A673 (cell line): ENCODE data around the gene ENTPD2. TPM values are rescaled to one million over a fixed set of nuclear protein-coding genes. Genes with fewer than 3 reads are reported as not detected.

Experiments
- BruUV-seq: library from RNA; stranded (reverse); fragments of 400-500 nt; replicated peaks from 2 replicates; lab custom pipeline; 2021; lab: Mats Ljungman, UMichigan
- CTCF ChIA-PET: fragments of 300-600 bp; sonication (Branson Sonifier 250); formaldehyde crosslinking; loops from one replicate; lab custom pipeline; 2022; ENCODE audit warnings: antibody characterized with exemption; lab: Charles Lee
- POLR2A ChIA-PET: fragments of 300-600 bp; sonication (Branson Sonifier 250); formaldehyde crosslinking; loops from one replicate; lab custom pipeline; 2022; ENCODE audit warnings: antibody characterized with exemption; ENCODE audit not compliant: low non-redundant PET; lab: Charles Lee
- DNase-seq: peaks from one replicate; pipeline ENCODE4 v3.0.0-alpha.2; 2015; ENCODE audit warnings: low spot score
- H3K27ac ChIP-seq: fragments of 200-600 bp; sonication (generic); 2 replicates; pipeline ENCODE4 v1.5.1; 2016; ENCODE audit warnings: mixed run types, low read depth, mild to moderate bottlenecking, mixed read lengths, antibody characterized with exemption, low read length; ENCODE audit not compliant: poor library complexity, severe bottlenecking
- H3K27me3 ChIP-seq: fragments of 200-600 bp; sonication (generic); replicated peaks from 2 replicates; pipeline ENCODE4 v1.6.1; 2017; ENCODE audit warnings: mixed run types, low read depth, mild to moderate bottlenecking, mixed read lengths, antibody characterized with exemption, low read length; ENCODE audit not compliant: insufficient read depth, poor library complexity
- H3K36me3 ChIP-seq: fragments of 200-600 bp; sonication (generic); 2 replicates; pipeline ENCODE4 v1.6.1; 2016; ENCODE audit warnings: mixed run types, mild to moderate bottlenecking, mixed read lengths, antibody characterized with exemption, low read length; ENCODE audit not compliant: insufficient read depth, poor library complexity, severe bottlenecking
- H3K4me1 ChIP-seq: fragments of 200-600 bp; sonication (generic); 2 replicates; pipeline ENCODE4 v1.6.1; 2017; ENCODE audit warnings: mixed run types, mild to moderate bottlenecking, mixed read lengths, antibody characterized with exemption, low read length; ENCODE audit not compliant: insufficient read depth, poor library complexity, severe bottlenecking
- H3K4me3 ChIP-seq: fragments of 200-600 bp; sonication (generic); 2 replicates; pipeline ENCODE4 v1.5.1; 2016; ENCODE audit warnings: low read depth, mixed run types, mild to moderate bottlenecking, mixed read lengths, low read length; ENCODE audit not compliant: poor library complexity, severe bottlenecking
- H3K9me3 ChIP-seq: fragments of 200-600 bp; sonication (generic); 2 replicates; pipeline ENCODE4 v1.6.1; 2016; ENCODE audit warnings: mixed run types, low read depth, mild to moderate bottlenecking, mixed read lengths, antibody characterized with exemption, low read length; ENCODE audit not compliant: poor library complexity, severe bottlenecking
- CTCF ChIP-seq: fragments of 300-800, 200-600 bp; sonication (generic); conservative IDR thresholded peaks from 2 replicates; pipeline ENCODE4 v1.5.1; 2017; ENCODE audit warnings: low read depth, mild to moderate bottlenecking, antibody characterized with exemption, low read length, moderate library complexity, mixed read lengths
- EZH2 ChIP-seq: fragments of 200-600 bp; sonication (generic); IDR thresholded peaks from 2 replicates; pipeline ENCODE4 v1.6.1; 2017; ENCODE audit warnings: borderline replicate concordance, low read depth, mild to moderate bottlenecking, mixed read lengths, antibody characterized with exemption, low read length; ENCODE audit not compliant: poor library complexity, severe bottlenecking
- intact Hi-C: fragments of 100-400 bp; cut with micrococcal nuclease; formaldehyde crosslinking; loops from one replicate; pipeline ENCODE4 v1.10.0; 2022; ENCODE audit not compliant: unreplicated experiment
- total RNA-seq: library from RNA; stranded (reverse); gene quantifications from 2 replicates; pipeline ENCODE4 v1.2.3, GENCODE V29; 2021

The ENTPD2 gene
- total RNA-seq, 1 experiment from 2014 or later, result not detected

GRCh38 chr9:137046088-137046787, 7.6 kb downstream of the ENTPD2 start, which contains the start of gene NPDC1:
Gene NPDC1, minus strand, starts transcription at chr9:137046177. Its CDS starts 188 bp downstream, at chr9:137045989.
- TF ChIP-seq CTCF (peak; percentile 88), EZH2 (no peak)
- intact Hi-C loops, result loop anchor here (5.0 kb wide), 2 partner anchors 71 to 191 kb away; no protein-coding TSS in a partner anchor
- BruUV-seq, result no TSS peak
- Histone ChIP-seq H3K27me3 (no peaks in the 10 kb centered on the region), H3K4me1 (peaks cover 24% of the 10 kb centered on the region), H3K4me3 (peak within 1 kb of the TSS; percentile 76), H3K36me3 (peaks cover 2% of the 10 kb centered on the region), H3K9me3 (no peaks in the 10 kb centered on the region), H3K27ac (peak within 1 kb of the TSS; percentile 27)
- POLR2A ChIA-PET, result no interaction called here
- DNase-seq, result peak; percentile 80
- CTCF ChIA-PET, result interaction anchor here (0.6 to 1.4 kb wide), 13 partner anchors 9 to 240 kb away, joined by 3 to 17 read pairs (median 4); partner anchors contain the start of gene RNF224

- H3K27me3 ChIP-seq, result no peaks in the 10 kb centered on the region
- H3K27ac ChIP-seq, result peak overlapping the region; percentile 25
- intact Hi-C loops, result loop anchor here (5.0 kb wide), 2 partner anchors 72 to 192 kb away; no protein-coding TSS in a partner anchor
- peak overlapping the region; percentile 76 for H3K4me3 ChIP-seq
- ChIA-PET CTCF (interaction anchor here (1.2 kb wide), 1 partner anchor 10 kb away, joined by 3 read pairs; no protein-coding TSS in a partner anchor), POLR2A (no interaction called here)
- BruUV-seq, result no TSS peak
- TF ChIP-seq EZH2 (no peak), CTCF (no peak)
- no peaks in the 10 kb centered on the region for H3K9me3 ChIP-seq
- H3K36me3 ChIP-seq, result peaks cover 7% of the 10 kb centered on the region
- DNase-seq, result peak; percentile 51
- peaks cover 31% of the 10 kb centered on the region for H3K4me1 ChIP-seq
These were observed 8.4 kb downstream of the ENTPD2 start for GRCh38 chr9:137045294-137046087.

GRCh38 chr9:137044502-137045177, 9.2 kb downstream of the ENTPD2 start:
- peaks cover 31% of the 10 kb centered on the region for H3K4me1 ChIP-seq
- no peak for TF ChIP-seq EZH2
- no peak for TF ChIP-seq CTCF
- H3K36me3 ChIP-seq, result peaks cover 12% of the 10 kb centered on the region
- intact Hi-C loops, result loop anchor here (5.0 kb wide), 2 partner anchors 73 to 193 kb away; no protein-coding TSS in a partner anchor
- no peaks in the 10 kb centered on the region for H3K27me3 ChIP-seq
- no peaks in the 10 kb centered on the region for H3K9me3 ChIP-seq
- CTCF ChIA-PET, result interaction anchor here (1.2 kb wide), 1 partner anchor 9 kb away, joined by 3 read pairs; no protein-coding TSS in a partner anchor
- H3K27ac ChIP-seq, result no peak overlapping the region
- DNase-seq, result no peak
- peak overlapping the region; percentile 76 for H3K4me3 ChIP-seq
- POLR2A ChIA-PET, result no interaction called here
- no TSS peak for BruUV-seq
